A549 (cell line): Measurements from ENCODE around the gene ZNF428.

Source experiments
- CBX2 ChIP-seq: fragments of 200-600 bp; sonication (generic); IDR thresholded peaks from 2 replicates; pipeline ENCODE4 v1.6.1; 2016; ENCODE audit warnings: low read depth, mild to moderate bottlenecking, borderline replicate concordance
- CEBPB ChIP-seq, 2 experiments: fragments of >200 bp in 1 of 2; sonication (Bioruptor Twin) in 1 of 2; formaldehyde crosslinking in 1 of 2; IDR thresholded peaks; 2 replicates each; pipeline ENCODE4 v1.6.1; 2012 to 2016
- CTCF ChIP-seq: fragments of >200 bp; sonication (Bioruptor Twin); formaldehyde crosslinking; IDR thresholded peaks from 3 replicates; pipeline ENCODE4 v1.5.1; 2016
- EHF ChIP-seq: fragments of 250-450 bp; sonication (Bioruptor Pico); IDR thresholded peaks from 2 replicates; pipeline ENCODE4 v1.5.0; 2020; ENCODE audit warnings: mild to moderate bottlenecking
- EHMT2 ChIP-seq: fragments of 200-600 bp; sonication (generic); IDR thresholded peaks from 2 replicates; pipeline ENCODE4 v1.6.1; 2016; ENCODE audit warnings: antibody characterized with exemption, low read depth, mild to moderate bottlenecking, moderate library complexity
- EP300 ChIP-seq, 2 experiments: fragments of >200 bp; sonication (Bioruptor Twin); formaldehyde crosslinking; IDR thresholded peaks; 2 replicates in 1 of 2; 3 replicates in 1 of 2; pipeline ENCODE4 v1.6.1; 2016 to 2017
- ESRRA ChIP-seq: fragments of 150-350 bp; IDR thresholded peaks from 2 replicates; pipeline ENCODE4 v1.6.1; 2014; ENCODE audit warnings: mild to moderate bottlenecking, low read length, borderline replicate concordance
- HDAC2 ChIP-seq: fragments of 200-600 bp; sonication (generic); IDR thresholded peaks from 2 replicates; pipeline ENCODE4 v1.6.1; 2016
- MAFK ChIP-seq: fragments of 450-650 bp; IDR thresholded peaks from 2 replicates; pipeline ENCODE4 v1.6.1; 2014; ENCODE audit not compliant: partially characterized antibody
- MYC ChIP-seq: IDR thresholded peaks from 2 replicates; pipeline ENCODE4 v1.6.1; 2012; ENCODE audit warnings: mild to moderate bottlenecking, inconsistent platforms, low read length, improper control_type of control experiment, borderline replicate concordance
- PHF8 ChIP-seq: fragments of 200-600 bp; sonication (generic); IDR thresholded peaks from 2 replicates; pipeline ENCODE4 v1.6.1; 2016; ENCODE audit warnings: low read depth, mild to moderate bottlenecking, antibody characterized with exemption, moderate library complexity, borderline replicate concordance
- POLR2A ChIP-seq: IDR thresholded peaks from 2 replicates; pipeline ENCODE4 v1.6.1; 2012; ENCODE audit warnings: mild to moderate bottlenecking, low read length
- RNF2 ChIP-seq: fragments of 200-600 bp; sonication (generic); IDR thresholded peaks from 2 replicates; pipeline ENCODE4 v1.6.1; 2016; ENCODE audit warnings: low read depth, mild to moderate bottlenecking, antibody characterized with exemption, moderate library complexity, borderline replicate concordance
- TF ChIP-seq, protein P1 (sequence below): IDR thresholded peaks from 2 replicates; pipeline ENCODE4 v1.6.1; 2012

DNA sequence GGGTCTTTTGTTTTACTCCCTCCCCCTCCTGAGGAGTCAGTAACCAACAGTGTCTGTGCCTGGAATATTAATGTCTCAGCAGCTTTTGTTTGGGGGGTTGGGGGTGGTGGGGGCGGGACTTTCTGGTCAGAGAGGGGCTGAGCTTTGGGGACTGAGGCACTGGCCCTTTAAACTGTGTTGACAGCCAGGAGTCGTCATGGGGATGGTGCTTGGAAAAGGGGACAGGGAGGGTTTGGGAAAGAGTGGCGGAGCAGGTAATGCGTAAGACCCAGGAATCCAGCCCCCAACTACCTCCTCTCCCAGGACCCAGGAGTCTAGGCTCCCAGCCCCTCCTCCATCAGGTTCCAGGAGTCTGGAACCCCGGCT lies 15.1 kb upstream of the ZNF428 start:
- TF ChIP-seq EHMT2 (no peak), CTCF (no peak), HDAC2 (no peak), EP300 (IDR thresholded peaks at IDR 0.05) (no peak), POLR2A (no peak), MYC (no peak), ESRRA (no peak), PHF8 (no peak), CEBPB (IDR thresholded peaks at IDR 0.05) (no peak), MAFK (no peak), CBX2 (no peak), RNF2 (no peak), EHF (no peak)
- TF ChIP-seq, protein P1, sequence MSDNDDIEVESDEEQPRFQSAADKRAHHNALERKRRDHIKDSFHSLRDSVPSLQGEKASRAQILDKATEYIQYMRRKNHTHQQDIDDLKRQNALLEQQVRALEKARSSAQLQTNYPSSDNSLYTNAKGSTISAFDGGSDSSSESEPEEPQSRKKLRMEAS, result no peak
